Upper lobe of left lung (tissue), 6 donors: ENCODE results near the gene GNAI1. TPM values are rescaled to one million over a fixed set of nuclear protein-coding genes. Genes with fewer than 3 reads are reported as not detected.

Experiments
- ATAC-seq, 2 donors: fragments of 200-7000 bp; cut with Tn5 transposase; one replicate each; pipeline ENCODE4 v1.9.1; 2022; ENCODE audit warnings: mild to moderate bottlenecking in 2 of 2, moderate library complexity in 2 of 2; ENCODE audit not compliant: low FRiP score in 2 of 2
- DNase-seq, 2 donors: peaks; one replicate each; pipeline ENCODE4 v3.0.0-alpha.2; 2019 to 2020
- H3K27ac ChIP-seq, 4 donors: fragments of 200-600 bp; sonication (generic); one replicate each; pipeline ENCODE4 v1.5.1; 2016 to 2019
- H3K27me3 ChIP-seq, 4 donors: fragments of 200-600 bp; sonication (generic); one replicate each; pipeline ENCODE4 v1.5.1; 2017 to 2019
- H3K36me3 ChIP-seq, 4 donors: fragments of 200-600 bp; sonication (generic); one replicate each; pipeline ENCODE4 v1.5.1; 2016 to 2019
- H3K4me1 ChIP-seq, 4 donors: fragments of 200-600 bp; sonication (generic); one replicate each; pipeline ENCODE4 v1.5.1; 2018 to 2019
- H3K4me3 ChIP-seq, 4 donors: fragments of 200-600 bp; sonication (generic); one replicate each; pipeline ENCODE4 v1.5.1; 2017 to 2019; ENCODE audit warnings: mild to moderate bottlenecking in 2 of 4, moderate library complexity in 1 of 4
- H3K9me3 ChIP-seq, 4 donors: fragments of 200-600 bp; sonication (generic); one replicate each; pipeline ENCODE4 v1.5.1; 2018 to 2019
- EP300 ChIP-seq, 4 donors: sonication (generic); formaldehyde crosslinking; IDR thresholded peaks; one replicate each; pipeline ENCODE4 v1.5.1; 2017; ENCODE audit warnings: antibody characterized with exemption in 4 of 4, control low read depth in 2 of 4
- POLR2A ChIP-seq, 4 donors: fragments of 450-650 bp; IDR thresholded peaks; one replicate each; pipeline ENCODE4 v1.5.1; 2016 to 2017; ENCODE audit warnings: antibody characterized with exemption in 4 of 4, mild to moderate bottlenecking in 2 of 4
- POLR2AphosphoS5 ChIP-seq, 2 donors: sonication (generic); formaldehyde crosslinking; IDR thresholded peaks; one replicate each; pipeline ENCODE4 v1.5.1; 2017; ENCODE audit warnings: antibody characterized with exemption in 2 of 2
- WGBS, 2 donors: methylation state at CpG; one replicate each; pipeline ENCODE4 v1.1.5; 2017 to 2018; 5-methylcytosine and 5-hydroxymethylcytosine counted together
- total RNA-seq, 6 donors: library from RNA; depleted of rRNA in 4 of 6; stranded (reverse); fragments of >200 nt in 4 of 6; gene quantifications; one replicate each; pipeline versions ENCODE4 v1.1.0 to v1.2.1, GENCODE V29; 2016 to 2021
- TF ChIP-seq, protein P1 (sequence below), 6 experiments: fragments of 450-650 bp in 4 of 6; fragments of 200-600 bp in 2 of 6; sonication (generic) in 2 of 6; IDR thresholded peaks; one replicate each; pipeline ENCODE4 v1.5.1; 2016 to 2019; ENCODE audit warnings: antibody characterized with exemption in 6 of 6
- donor health status: DM: no; HTN: no; CAD: no; lungs with moderate emphysema.
- donor health status: DM: no; HTN: yes; CAD: no; lungs with severe emphysema.

The GNAI1 gene
- total RNA-seq, 6 donors from 2014 or later = 16.7 to 26.6 (median 21.5) TPM

GRCh38 chr7:80249184-80249583 lies 114.6 kb downstream of the GNAI1 start:
- no peak overlapping the region for H3K4me3 ChIP-seq
- H3K9me3 ChIP-seq = no peaks in the 10 kb centered on the region
- TF ChIP-seq, protein P1, sequence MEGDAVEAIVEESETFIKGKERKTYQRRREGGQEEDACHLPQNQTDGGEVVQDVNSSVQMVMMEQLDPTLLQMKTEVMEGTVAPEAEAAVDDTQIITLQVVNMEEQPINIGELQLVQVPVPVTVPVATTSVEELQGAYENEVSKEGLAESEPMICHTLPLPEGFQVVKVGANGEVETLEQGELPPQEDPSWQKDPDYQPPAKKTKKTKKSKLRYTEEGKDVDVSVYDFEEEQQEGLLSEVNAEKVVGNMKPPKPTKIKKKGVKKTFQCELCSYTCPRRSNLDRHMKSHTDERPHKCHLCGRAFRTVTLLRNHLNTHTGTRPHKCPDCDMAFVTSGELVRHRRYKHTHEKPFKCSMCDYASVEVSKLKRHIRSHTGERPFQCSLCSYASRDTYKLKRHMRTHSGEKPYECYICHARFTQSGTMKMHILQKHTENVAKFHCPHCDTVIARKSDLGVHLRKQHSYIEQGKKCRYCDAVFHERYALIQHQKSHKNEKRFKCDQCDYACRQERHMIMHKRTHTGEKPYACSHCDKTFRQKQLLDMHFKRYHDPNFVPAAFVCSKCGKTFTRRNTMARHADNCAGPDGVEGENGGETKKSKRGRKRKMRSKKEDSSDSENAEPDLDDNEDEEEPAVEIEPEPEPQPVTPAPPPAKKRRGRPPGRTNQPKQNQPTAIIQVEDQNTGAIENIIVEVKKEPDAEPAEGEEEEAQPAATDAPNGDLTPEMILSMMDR (IDR thresholded peaks at IDR 0.05) = no peak
- TF ChIP-seq POLR2A (IDR thresholded peaks at IDR 0.05) (no peak), POLR2AphosphoS5 (IDR thresholded peaks at IDR 0.05) (no peak), EP300 (IDR thresholded peaks at IDR 0.05) (no peak)
- DNase-seq (no peak), ATAC-seq (no peak)
- H3K27ac ChIP-seq = no peak overlapping the region
- H3K4me1 ChIP-seq = no peaks in the 10 kb centered on the region
- H3K27me3 ChIP-seq = no peaks in the 10 kb centered on the region
- H3K36me3 ChIP-seq = no peaks in the 10 kb centered on the region

GRCh38 chr7:80249619-80250295 lies 115.1 kb downstream of the GNAI1 start:
- no peaks in the 10 kb centered on the region for H3K27me3 ChIP-seq
- no peaks in the 10 kb centered on the region for H3K36me3 ChIP-seq
- ATAC-seq (no peak), DNase-seq (no peak)
- no peaks in the 10 kb centered on the region for H3K9me3 ChIP-seq
- 26 to 36% methylated on average over 2 of the region's 2 CpGs for WGBS, 2 donors
- H3K27ac ChIP-seq = no peak overlapping the region
- no peak overlapping the region for H3K4me3 ChIP-seq
- no peaks in the 10 kb centered on the region for H3K4me1 ChIP-seq
- TF ChIP-seq, protein P1 (IDR thresholded peaks at IDR 0.05) = no peak
- TF ChIP-seq POLR2AphosphoS5 (IDR thresholded peaks at IDR 0.05) = no peak
- no peak for TF ChIP-seq POLR2A (IDR thresholded peaks at IDR 0.05)
- no peak for TF ChIP-seq EP300 (IDR thresholded peaks at IDR 0.05)

- no peak overlapping the region for H3K4me3 ChIP-seq
- TF ChIP-seq EP300 (IDR thresholded peaks at IDR 0.05) (no peak), POLR2AphosphoS5 (IDR thresholded peaks at IDR 0.05) (no peak), POLR2A (IDR thresholded peaks at IDR 0.05) (no peak)
- TF ChIP-seq, protein P1 (IDR thresholded peaks at IDR 0.05) = no peak
- H3K27ac ChIP-seq = no peak overlapping the region
- no peaks in the 10 kb centered on the region for H3K36me3 ChIP-seq
- no peaks in the 10 kb centered on the region for H3K27me3 ChIP-seq
- H3K4me1 ChIP-seq = no peaks in the 10 kb centered on the region
- no peak for ATAC-seq
- no peak for DNase-seq
- no peaks in the 10 kb centered on the region for H3K9me3 ChIP-seq
- 84 to 88% methylated on average over 4 of the region's 4 CpGs for WGBS, 2 donors
Measured at GRCh38 chr7:80253237-80253636, 118.6 kb downstream of the GNAI1 start.

GRCh38 chr7:80253653-80254052 lies 119.0 kb downstream of the GNAI1 start:
- WGBS, 2 donors = 77 to 79% methylated on average over 2 of the region's 2 CpGs
- ATAC-seq (no peak), DNase-seq (no peak)
- Histone ChIP-seq H3K4me1 (no peaks in the 10 kb centered on the region), H3K36me3 (no peaks in the 10 kb centered on the region), H3K9me3 (no peaks in the 10 kb centered on the region), H3K27ac (no peak overlapping the region), H3K27me3 (no peaks in the 10 kb centered on the region), H3K4me3 (no peak overlapping the region)
- TF ChIP-seq POLR2A (IDR thresholded peaks at IDR 0.05) (no peak), EP300 (IDR thresholded peaks at IDR 0.05) (no peak), POLR2AphosphoS5 (IDR thresholded peaks at IDR 0.05) (no peak)
- TF ChIP-seq, protein P1 (IDR thresholded peaks at IDR 0.05) = no peak

GRCh38 chr7:80255656-80256055 lies 121.0 kb downstream of the GNAI1 start:
- H3K27me3 ChIP-seq = no peaks in the 10 kb centered on the region
- no peak overlapping the region for H3K4me3 ChIP-seq
- no peaks in the 10 kb centered on the region for H3K4me1 ChIP-seq
- no peak overlapping the region for H3K27ac ChIP-seq
- H3K36me3 ChIP-seq = no peaks in the 10 kb centered on the region
- WGBS, 2 donors = 85 to 86% methylated on average over 1 of the region's 1 CpG
- ATAC-seq (no peak), DNase-seq (no peak)
- H3K9me3 ChIP-seq = no peaks in the 10 kb centered on the region
- no peak for TF ChIP-seq EP300 (IDR thresholded peaks at IDR 0.05)
- TF ChIP-seq POLR2A (IDR thresholded peaks at IDR 0.05) = no peak
- TF ChIP-seq POLR2AphosphoS5 (IDR thresholded peaks at IDR 0.05) = no peak
- TF ChIP-seq, protein P1 (IDR thresholded peaks at IDR 0.05) = no peak
